ES-I3 (cell line): ENCODE results near the gene METTL2B.
"Not testable (repeated sequence)": the region's sequence is repeated elsewhere in the genome, so short reads cannot be mapped to it uniquely, and the experiment has no call there.

ENCODE experiments used
- H3K36me3 ChIP-seq: 2 replicates; pipeline ENCODE4 v1.6.1; 2013; ENCODE audit warnings: mild to moderate bottlenecking, low read length, control low read depth, moderate library complexity; ENCODE audit not compliant: insufficient read depth
- H3K4me1 ChIP-seq: 2 replicates; pipeline ENCODE4 v1.6.1; 2013; ENCODE audit warnings: mild to moderate bottlenecking, control low read depth, low read length; ENCODE audit not compliant: insufficient read depth
- H3K9ac ChIP-seq: 2 replicates; pipeline ENCODE4 v1.6.1; 2013; ENCODE audit warnings: low read depth, mild to moderate bottlenecking, low read length, moderate library complexity
- H3K9me3 ChIP-seq: 2 replicates; pipeline ENCODE4 v1.6.1; 2013; ENCODE audit warnings: mild to moderate bottlenecking, low read length, moderate library complexity; ENCODE audit not compliant: control insufficient read depth, insufficient read depth

METTL2B gene

GRCh38 chr7:128448751-128449302 is 27.7 kb upstream of the METTL2B start:
- Histone ChIP-seq H3K4me1 (peaks cover 10% of the 10 kb centered on the region), H3K36me3 (no peaks in the 10 kb centered on the region), H3K9ac (no peak overlapping the region), H3K9me3 (no peaks in the 10 kb centered on the region)

- Histone ChIP-seq H3K4me1 (peaks cover 8% of the 10 kb centered on the region), H3K9me3 (no peaks in the 10 kb centered on the region), H3K9ac (no peak overlapping the region), H3K36me3 (no peaks in the 10 kb centered on the region)
Measured at GRCh38 chr7:128450409-128450808, 26.1 kb upstream of the METTL2B start.

- Histone ChIP-seq H3K4me1 (peaks cover 8% of the 10 kb centered on the region), H3K9me3 (no peaks in the 10 kb centered on the region), H3K36me3 (no peaks in the 10 kb centered on the region), H3K9ac (no peak overlapping the region)
Measured at GRCh38 chr7:128450913-128451312, 25.6 kb upstream of the METTL2B start.

GRCh38 chr7:128452552-128452951 is 24.0 kb upstream of the METTL2B start:
- H3K4me1 ChIP-seq = peaks cover 8% of the 10 kb centered on the region
- no peak overlapping the region for H3K9ac ChIP-seq
- peaks cover 3% of the 10 kb centered on the region; the same call in 1 of the 2 replicates for H3K36me3 ChIP-seq
- H3K9me3 ChIP-seq = no peaks in the 10 kb centered on the region

DNA sequence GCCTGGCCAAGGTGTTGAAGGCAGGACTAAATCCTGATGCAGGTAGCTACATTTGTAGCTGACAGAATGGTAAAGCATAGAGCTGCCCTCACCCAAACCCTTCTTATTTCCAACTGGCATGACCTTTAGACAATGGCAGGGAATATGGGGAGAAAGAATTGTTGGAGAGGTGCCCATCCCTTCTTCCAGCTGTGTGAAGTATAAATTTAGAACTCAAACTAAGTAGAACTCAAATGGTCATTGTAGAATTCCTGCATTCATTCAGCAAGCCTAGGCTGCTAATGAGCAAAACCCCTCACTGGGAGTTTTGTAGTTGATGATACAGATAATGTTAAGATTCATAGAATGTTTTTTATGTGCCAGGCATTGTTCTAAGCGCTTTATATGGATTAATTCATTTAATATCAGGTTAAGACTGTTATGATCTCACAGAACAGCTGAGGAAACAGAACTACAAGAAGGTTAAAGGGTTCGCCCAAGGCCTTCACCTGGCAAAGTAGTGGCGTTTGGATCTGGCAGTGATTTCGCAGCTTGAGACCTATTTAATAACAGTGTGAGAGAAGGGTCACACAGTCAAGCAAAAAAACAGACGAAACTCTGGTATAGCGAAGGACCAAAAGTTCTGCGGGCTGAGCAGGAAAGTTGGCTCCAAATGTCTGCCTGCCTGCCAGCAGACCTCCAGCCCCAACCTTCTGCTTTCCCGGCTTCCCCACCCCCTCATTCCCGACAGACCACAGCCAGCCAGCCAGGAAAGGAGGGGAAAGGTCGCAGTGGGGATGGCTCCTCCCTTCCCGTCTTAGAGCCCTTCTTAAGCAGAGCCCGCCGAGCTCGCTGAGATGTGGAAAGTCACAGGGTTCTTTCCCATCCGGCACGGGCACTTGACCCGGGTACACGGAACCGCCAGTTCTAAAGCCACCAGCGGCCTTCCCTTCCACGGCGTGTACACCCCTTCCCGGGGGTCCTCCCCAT is 22.4 kb upstream of the METTL2B start:
- Histone ChIP-seq H3K9ac (peak overlapping the region; percentile 62; the same call in 1 of the 2 replicates), H3K9me3 (no peaks in the 10 kb centered on the region), H3K36me3 (peaks cover 5% of the 10 kb centered on the region; the same call in 1 of the 2 replicates), H3K4me1 (peaks cover 8% of the 10 kb centered on the region)

DNA sequence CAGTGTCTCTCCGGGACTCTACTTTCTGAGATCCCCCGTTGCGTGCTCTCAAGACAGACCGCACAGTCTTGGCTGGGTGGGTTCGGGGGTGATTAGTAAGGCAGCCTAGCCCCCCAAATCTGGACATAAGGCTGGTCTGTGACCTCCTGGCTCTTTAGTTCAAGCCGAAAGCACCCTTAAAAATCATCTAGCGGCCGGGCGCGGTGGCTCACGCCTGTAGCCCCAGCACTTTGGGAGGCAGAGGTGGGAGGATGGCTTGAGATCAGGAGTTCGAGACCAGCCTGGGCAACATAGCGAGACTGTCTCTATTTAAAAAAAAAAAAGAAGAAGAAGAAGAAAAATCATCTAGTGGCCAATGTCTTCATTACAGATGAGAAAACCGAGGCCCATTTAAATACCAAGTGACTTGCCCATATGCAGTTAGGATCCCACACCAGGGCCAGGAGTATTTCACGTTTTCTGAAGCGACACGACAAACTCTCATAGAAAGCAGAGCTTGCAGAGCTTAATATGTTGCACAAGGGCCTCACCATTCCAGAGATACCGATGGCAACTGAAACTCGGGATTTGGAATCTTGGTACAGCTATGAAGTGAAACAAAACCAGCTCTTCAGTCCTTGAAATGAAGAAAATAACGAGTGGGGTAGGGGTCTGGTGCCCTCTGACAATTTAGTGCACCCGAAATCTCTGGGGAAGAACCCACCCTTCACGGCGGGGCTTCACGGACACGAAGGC is 21.6 kb upstream of the METTL2B start:
- H3K4me1 ChIP-seq = peaks cover 8% of the 10 kb centered on the region
- no peaks in the 10 kb centered on the region for H3K9me3 ChIP-seq
- peaks cover 5% of the 10 kb centered on the region; the same call in 1 of the 2 replicates for H3K36me3 ChIP-seq
- peak overlapping the region; percentile 62 for H3K9ac ChIP-seq

DNA sequence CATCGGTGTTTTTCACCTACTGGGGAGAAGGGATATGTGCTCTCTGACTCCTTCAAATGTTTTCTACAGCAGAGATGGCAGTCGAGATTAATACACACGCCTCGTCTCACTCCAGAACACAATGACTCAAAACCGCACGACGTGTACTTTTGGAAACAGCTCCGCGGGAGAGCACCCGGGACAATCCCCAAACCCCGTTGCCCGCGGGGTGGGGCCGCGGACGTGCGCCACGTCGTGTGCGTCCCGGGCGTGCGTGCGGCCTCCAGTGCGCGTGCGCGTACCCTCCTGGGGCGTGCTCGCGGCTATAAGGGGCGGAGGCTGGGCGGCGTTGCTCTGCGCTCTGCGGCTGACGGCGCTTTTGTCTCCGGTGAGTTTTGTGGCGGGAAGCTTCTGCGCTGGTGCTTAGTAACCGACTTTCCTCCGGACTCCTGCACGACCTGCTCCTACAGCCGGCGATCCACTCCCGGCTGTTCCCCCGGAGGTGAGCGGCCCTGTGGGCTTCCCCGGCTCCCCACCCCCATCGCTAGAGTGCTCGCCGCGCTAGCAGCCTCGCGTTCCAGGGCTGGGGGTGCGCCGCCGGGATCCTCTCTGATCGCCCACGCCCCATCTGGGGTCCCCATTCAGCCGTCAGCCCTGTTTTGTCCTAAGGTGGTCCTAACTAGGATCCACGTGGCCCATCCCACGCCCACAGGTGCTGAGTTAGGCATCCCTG is 20.8 kb upstream of the METTL2B start, which contains the start of gene HILPDA:
HILPDA (plus strand) TSS at position 336 of the 712 bp plus-strand sequence. CDS start 1,391 bp downstream, outside the sequence.
- Histone ChIP-seq H3K4me1 (peaks cover 8% of the 10 kb centered on the region), H3K9me3 (no peaks in the 10 kb centered on the region), H3K9ac (peak within 1 kb of the TSS; percentile 62), H3K36me3 (peaks cover 5% of the 10 kb centered on the region; the same call in 1 of the 2 replicates)

- Histone ChIP-seq H3K36me3 (peaks cover 5% of the 10 kb centered on the region; the same call in 1 of the 2 replicates), H3K9me3 (no peaks in the 10 kb centered on the region), H3K9ac (peak overlapping the region; percentile 62), H3K4me1 (peaks cover 8% of the 10 kb centered on the region)
Measured at GRCh38 chr7:128456255-128456725, 20.3 kb upstream of the METTL2B start.

DNA sequence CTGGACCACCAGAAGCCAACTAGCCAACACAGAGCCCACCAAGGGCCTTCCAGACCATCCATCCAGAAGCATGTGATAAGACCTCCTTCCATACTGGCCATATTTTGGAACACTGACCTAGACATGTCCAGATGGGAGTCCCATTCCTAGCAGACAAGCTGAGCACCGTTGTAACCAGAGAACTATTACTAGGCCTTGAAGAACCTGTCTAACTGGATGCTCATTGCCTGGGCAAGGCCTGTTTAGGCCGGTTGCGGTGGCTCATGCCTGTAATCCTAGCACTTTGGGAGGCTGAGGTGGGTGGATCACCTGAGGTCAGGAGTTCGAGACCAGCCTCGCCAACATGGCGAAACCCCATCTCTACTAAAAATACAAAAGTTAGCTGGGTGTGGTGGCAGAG is 19.2 kb upstream of the METTL2B start:
- not testable (repeated sequence) for H3K4me1 ChIP-seq, H3K9ac ChIP-seq, H3K9me3 ChIP-seq, H3K36me3 ChIP-seq

DNA sequence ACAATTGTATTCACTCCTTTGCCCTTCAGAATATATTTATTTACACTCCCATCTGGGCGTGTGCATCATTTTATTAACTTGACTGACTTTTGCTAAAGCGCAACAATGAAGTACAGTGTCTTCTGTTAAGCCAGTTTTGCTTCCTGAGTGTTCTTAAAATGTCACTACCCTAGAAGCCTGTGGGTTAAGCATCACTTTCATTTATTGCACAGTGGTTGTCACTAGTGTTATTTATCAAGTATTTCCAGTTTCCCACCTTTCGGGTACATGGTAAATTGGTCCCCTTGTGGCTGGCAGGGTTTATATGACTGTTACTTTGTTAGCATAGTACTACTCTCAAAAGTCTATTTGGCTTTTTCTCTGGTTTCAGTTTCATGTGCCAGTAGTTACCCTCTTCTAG is 17.6 kb upstream of the METTL2B start:
- Histone ChIP-seq H3K9ac (no peak overlapping the region), H3K4me1 (peaks cover 2% of the 10 kb centered on the region), H3K36me3 (peaks cover 5% of the 10 kb centered on the region; the same call in 1 of the 2 replicates), H3K9me3 (no peaks in the 10 kb centered on the region; the same call in 1 of the 2 replicates)

- no peak overlapping the region for H3K9ac ChIP-seq
- no peaks in the 10 kb centered on the region for H3K4me1 ChIP-seq
- peaks cover 5% of the 10 kb centered on the region; the same call in 1 of the 2 replicates for H3K36me3 ChIP-seq
Measured at GRCh38 chr7:128459394-128459878, 17.1 kb upstream of the METTL2B start.

DNA sequence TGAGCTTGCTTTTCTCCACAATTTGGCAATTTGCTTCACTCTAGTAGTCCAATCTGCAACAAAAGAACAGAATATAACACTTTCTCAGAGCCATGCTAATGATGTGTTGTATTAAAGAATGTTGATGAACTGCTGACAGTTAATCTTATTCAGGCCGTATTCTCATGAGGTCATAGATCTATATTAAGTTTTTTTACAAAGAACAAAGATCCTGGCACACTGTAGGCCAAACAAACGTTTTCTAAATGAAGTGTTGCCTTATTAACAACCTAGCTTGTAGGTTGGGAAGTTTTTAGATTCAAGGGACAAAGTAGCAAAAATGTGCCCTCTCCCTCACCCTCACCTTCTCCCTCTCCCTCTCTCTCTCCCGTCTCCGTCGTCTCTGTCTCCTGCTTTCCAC is 14.1 kb upstream of the METTL2B start:
- H3K4me1 ChIP-seq = no peaks in the 10 kb centered on the region
- peaks cover 3% of the 10 kb centered on the region; the same call in 1 of the 2 replicates for H3K36me3 ChIP-seq
- no peaks in the 10 kb centered on the region; the same call in 1 of the 2 replicates for H3K9me3 ChIP-seq
- no peak overlapping the region for H3K9ac ChIP-seq

More at GRCh38 chr7:128459394-128459878, 17.1 kb upstream of the METTL2B start:
- no peaks in the 10 kb centered on the region; the same call in 1 of the 2 replicates for H3K9me3 ChIP-seq

GRCh38 chr7:128463345-128463744 is 13.2 kb upstream of the METTL2B start:
- not testable (repeated sequence) for H3K9me3 ChIP-seq, H3K9ac ChIP-seq, H3K4me1 ChIP-seq, H3K36me3 ChIP-seq
